Stimulated activated naive CD8-positive, alpha-beta T cell treated with anti-CD3 and anti-CD28 coated beads, Interleukin-15, Interleukin-2, amounts not matched to agents 100 ng/mL and 50 ng/mL, for 24 hours (primary cell): ENCODE data around the gene SF3B4.
A peak's percentile ranks its signal among the peaks of the same experiment; 100 is the strongest.
"Not testable (repeated sequence)": the region's sequence is repeated elsewhere in the genome, so short reads cannot be mapped to it uniquely, and the experiment has no call there.

Experiments used
- H3K27ac Mint-ChIP-seq: one replicate; pipeline ENCODE4 v1.8.0; 2021; ENCODE audit warnings: mild to moderate bottlenecking, mixed read lengths
- H3K27me3 Mint-ChIP-seq: one replicate; pipeline ENCODE4 v1.8.0; 2021; ENCODE audit warnings: mixed read lengths
- H3K36me3 Mint-ChIP-seq: one replicate; pipeline ENCODE4 v1.8.0; 2021; ENCODE audit warnings: low read depth, mixed read lengths
- H3K4me1 Mint-ChIP-seq: one replicate; pipeline ENCODE4 v1.8.0; 2021; ENCODE audit warnings: low read depth, mixed read lengths
- H3K4me3 Mint-ChIP-seq: one replicate; pipeline ENCODE4 v1.8.0; 2021; ENCODE audit warnings: mild to moderate bottlenecking, mixed read lengths
- H3K9me3 Mint-ChIP-seq: one replicate; pipeline ENCODE4 v1.8.0; 2021; ENCODE audit warnings: mixed read lengths

Gene SF3B4

DNA sequence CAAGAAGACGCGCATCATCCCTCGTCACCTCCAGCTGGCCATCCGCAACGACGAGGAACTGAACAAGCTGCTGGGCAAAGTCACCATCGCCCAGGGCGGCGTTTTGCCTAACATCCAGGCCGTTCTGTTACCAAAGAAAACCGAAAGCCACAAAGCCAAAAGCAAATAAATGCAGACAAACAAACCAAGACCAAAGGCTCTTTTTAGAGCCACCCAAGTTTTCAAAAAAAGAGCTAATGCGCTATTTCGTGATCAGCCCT is 40.5 kb downstream of the SF3B4 start:
- not testable (repeated sequence) for H3K4me3 Mint-ChIP-seq, H3K9me3 Mint-ChIP-seq, H3K27me3 Mint-ChIP-seq, H3K27ac Mint-ChIP-seq, H3K36me3 Mint-ChIP-seq, H3K4me1 Mint-ChIP-seq

DNA sequence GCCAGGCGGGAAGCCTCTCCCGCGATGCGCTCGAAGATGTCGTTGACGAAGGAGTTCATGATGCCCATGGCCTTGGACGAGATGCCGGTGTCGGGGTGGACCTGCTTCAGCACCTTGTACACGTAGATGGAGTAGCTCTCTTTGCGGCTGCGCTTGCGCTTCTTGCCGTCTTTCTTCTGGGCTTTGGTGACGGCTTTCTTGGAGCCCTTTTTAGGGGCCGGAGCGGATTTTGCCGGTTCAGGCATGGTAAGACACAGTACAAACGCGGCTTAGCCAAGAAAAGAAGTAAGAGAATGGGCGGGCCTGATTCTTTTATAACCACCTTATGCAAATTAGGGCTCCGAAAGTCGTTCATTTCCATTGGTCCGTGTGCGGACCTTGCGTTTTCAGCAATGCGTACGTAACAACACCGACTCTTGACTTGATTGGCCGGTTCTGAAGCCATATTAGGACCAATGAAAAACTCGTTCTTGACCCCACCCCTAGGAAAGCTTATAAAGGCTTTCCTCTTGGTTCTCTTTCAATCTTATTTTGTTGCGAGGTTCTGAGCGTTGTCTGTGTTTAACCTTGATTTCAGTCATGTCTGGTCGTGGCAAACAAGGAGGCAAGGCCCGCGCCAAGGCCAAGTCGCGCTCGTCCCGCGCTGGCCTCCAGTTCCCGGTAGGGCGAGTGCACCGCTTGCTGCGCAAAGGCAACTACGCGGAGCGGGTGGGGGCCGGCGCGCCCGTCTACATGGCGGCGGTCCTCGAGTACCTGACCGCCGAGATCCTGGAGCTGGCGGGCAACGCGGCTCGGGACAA is 41.0 kb downstream of the SF3B4 start:
- Mint-ChIP-seq H3K9me3 (no peaks in the 10 kb centered on the region), H3K27me3 (no peaks in the 10 kb centered on the region)

DNA sequence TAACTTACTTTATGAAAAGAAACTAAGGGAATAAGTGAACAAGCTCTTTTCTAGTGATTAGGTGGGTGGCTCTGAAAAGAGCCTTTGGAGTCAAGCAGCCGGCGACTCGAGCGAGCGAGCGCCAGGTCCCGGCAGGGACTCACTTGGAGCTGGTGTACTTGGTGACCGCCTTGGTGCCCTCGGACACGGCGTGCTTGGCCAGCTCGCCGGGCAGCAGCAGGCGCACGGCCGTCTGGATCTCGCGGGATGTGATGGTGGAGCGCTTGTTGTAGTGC is 41.5 kb downstream of the SF3B4 start:
- H3K27me3 Mint-ChIP-seq, H3K4me3 Mint-ChIP-seq, H3K36me3 Mint-ChIP-seq, H3K9me3 Mint-ChIP-seq, H3K27ac Mint-ChIP-seq, H3K4me1 Mint-ChIP-seq: not testable (repeated sequence)

More for the DNA sequence above, 41.0 kb downstream of the SF3B4 start:
- Mint-ChIP-seq H3K36me3 (no peaks in the 10 kb centered on the region), H3K27ac (no peak overlapping the region), H3K4me3 (no peak overlapping the region), H3K4me1 (peaks cover 10% of the 10 kb centered on the region)

DNA sequence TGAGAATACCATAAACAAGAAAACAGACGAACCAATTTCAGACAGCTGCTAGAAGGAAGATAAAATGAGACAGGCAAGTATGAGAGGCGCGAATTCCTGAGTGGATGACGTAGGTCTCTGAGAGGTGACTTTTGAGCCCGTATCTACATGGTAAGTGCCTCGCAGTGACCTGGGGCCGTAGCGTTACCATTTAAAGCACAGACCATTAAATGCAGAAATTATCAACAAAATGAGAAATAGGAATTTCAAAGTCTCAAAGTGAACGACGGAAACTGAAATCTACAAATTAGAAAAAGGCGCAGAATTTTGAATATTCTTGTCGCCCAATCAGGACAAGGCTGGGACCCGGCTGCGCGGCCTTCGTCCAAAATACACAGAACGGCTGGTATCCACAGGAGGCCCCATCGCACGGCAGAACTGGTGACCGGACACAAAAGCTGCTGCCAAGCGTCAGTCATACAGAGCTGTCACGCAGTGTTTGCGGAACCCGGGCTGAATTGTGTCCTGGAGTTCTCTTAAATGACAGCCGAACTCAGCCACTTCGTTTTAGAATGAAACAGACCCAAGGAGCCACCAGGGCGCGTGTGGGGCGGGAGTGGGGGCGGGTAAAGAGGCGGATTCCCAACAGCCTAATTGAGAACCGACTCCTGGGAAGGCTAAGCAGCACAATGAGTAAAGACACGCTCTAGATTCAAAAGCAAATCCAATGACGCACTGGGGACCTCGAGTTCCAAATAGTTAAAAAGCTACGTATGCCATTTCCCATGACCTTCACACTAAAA is 42.1 kb downstream of the SF3B4 start:
- Mint-ChIP-seq H3K27me3 (no peaks in the 10 kb centered on the region), H3K4me1 (peaks cover 10% of the 10 kb centered on the region), H3K9me3 (no peaks in the 10 kb centered on the region), H3K4me3 (no peak overlapping the region), H3K27ac (no peak overlapping the region), H3K36me3 (no peaks in the 10 kb centered on the region)

DNA sequence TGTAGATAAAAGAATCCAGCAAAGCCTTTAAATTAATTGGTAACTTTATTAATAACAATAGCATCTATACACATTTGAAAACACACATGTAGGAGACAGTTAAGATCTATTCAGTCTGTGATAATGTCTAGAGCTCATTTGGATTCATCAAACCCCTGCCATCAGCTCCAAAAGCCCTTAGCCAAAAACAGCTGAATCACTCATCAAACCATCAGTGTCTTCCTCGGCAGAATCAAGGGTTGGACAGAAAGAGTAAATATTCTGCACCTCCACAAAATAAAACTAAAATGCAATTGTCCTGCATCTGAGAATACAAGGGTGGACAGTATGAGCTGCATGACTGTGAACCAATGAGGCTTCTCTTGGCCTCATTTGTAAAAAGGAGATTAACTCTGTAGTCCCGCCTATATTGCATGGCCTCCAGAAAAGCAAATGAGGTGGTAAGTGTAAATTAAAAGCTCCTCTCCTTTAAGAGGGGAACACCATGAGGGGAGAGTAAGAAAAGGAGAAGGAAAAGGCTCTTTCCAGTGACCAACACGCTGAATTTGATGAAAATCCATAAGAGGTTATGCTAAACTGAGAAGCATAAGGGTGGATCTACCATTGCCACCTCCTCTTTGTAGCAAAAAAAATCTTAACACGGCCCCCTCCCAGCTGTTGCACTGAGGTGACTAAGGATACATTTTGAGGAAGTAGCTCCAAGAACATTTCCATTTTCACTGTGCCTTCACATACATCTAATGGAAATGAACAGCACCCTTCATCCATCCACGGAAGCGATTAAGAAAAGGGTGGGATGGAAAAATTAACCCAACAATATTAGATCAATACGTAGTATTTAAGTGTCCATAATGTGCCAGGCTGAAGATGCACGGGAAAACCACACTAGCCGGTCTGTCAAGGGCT is 42.9 kb downstream of the SF3B4 start:
- Mint-ChIP-seq H3K9me3 (no peaks in the 10 kb centered on the region), H3K27ac (no peak overlapping the region), H3K4me1 (peaks cover 16% of the 10 kb centered on the region), H3K36me3 (no peaks in the 10 kb centered on the region), H3K4me3 (no peak overlapping the region), H3K27me3 (no peaks in the 10 kb centered on the region)

DNA sequence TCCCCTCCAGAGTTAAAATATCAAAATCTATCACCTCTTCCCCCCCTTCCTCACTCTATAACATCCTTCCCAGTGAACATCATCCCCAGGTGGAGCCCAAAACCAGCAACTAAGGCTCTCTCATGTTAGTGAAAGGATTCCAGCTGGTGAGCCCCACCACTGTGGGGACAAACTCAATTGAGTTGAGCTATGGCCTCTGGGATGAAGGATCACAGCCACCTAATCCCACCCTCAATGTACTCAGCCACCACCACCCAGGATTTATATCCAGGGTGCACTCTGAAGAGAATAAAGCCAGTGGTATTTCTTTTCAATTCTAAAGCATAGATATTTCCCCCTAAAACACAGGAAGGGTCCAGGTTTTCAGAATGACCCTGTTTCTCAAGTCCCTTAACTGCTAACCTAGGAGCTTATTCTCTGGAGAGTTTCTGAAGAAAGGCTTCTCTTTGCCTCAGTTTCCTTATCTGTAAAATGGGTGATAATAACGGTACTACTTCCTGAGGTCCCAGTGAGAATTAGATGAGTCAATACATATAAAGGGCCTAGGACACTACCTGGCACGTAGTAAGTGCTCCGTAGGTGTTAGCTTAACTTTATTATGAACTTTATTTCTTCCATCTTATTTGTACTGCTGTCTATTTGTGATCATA is 43.9 kb downstream of the SF3B4 start:
- Mint-ChIP-seq H3K4me3 (peak overlapping the region; percentile 8), H3K9me3 (no peaks in the 10 kb centered on the region), H3K4me1 (peaks cover 20% of the 10 kb centered on the region), H3K27ac (no peak overlapping the region), H3K27me3 (no peaks in the 10 kb centered on the region), H3K36me3 (no peaks in the 10 kb centered on the region)

DNA sequence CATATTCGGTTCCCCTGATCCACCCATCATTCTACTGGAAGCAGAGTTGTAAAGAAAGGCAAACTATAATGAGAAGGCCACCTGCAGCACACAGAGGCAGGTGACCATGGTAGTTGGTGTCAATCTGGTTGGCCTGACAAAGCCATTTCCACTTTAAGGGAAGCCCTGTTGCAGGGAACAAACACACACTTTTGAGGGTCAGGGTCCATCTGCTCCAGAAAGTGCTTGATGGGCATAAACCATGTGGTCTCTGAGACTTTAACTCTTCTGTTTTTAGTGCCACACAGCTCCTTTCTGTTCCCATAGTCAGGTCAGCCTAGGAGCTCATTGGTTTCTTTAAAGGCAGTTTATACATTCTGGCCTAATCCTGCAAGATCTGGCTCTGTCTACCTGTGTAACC is 45.7 kb downstream of the SF3B4 start:
- H3K27ac Mint-ChIP-seq = peak overlapping the region; percentile 83
- no peaks in the 10 kb centered on the region for H3K27me3 Mint-ChIP-seq
- no peaks in the 10 kb centered on the region for H3K9me3 Mint-ChIP-seq
- peaks cover 20% of the 10 kb centered on the region for H3K4me1 Mint-ChIP-seq
- H3K4me3 Mint-ChIP-seq = no peak overlapping the region
- H3K36me3 Mint-ChIP-seq = no peaks in the 10 kb centered on the region

DNA sequence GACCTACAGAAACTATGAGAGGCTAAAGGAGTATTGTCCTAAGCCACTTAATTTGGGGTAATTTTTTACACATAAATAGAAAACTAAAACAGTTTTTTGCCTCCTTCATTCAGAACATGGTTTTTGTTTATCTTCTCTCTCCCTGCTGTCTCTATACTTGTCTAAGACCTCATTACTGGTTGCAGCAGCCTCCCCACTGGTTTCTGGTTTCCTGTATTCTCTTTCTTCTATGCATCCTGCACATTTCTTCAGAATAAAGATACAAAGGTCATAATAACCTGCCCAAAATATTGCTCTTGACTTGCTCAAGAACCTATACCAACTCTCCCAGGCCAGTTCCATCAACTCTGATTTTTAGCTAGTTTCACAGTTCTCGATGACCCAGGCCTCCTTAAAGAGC is 48.0 kb downstream of the SF3B4 start:
- Mint-ChIP-seq H3K27me3 (no peaks in the 10 kb centered on the region), H3K4me3 (peak overlapping the region; percentile 4), H3K27ac (peak overlapping the region; percentile 80), H3K36me3 (no peaks in the 10 kb centered on the region), H3K9me3 (no peaks in the 10 kb centered on the region), H3K4me1 (peaks cover 20% of the 10 kb centered on the region)

DNA sequence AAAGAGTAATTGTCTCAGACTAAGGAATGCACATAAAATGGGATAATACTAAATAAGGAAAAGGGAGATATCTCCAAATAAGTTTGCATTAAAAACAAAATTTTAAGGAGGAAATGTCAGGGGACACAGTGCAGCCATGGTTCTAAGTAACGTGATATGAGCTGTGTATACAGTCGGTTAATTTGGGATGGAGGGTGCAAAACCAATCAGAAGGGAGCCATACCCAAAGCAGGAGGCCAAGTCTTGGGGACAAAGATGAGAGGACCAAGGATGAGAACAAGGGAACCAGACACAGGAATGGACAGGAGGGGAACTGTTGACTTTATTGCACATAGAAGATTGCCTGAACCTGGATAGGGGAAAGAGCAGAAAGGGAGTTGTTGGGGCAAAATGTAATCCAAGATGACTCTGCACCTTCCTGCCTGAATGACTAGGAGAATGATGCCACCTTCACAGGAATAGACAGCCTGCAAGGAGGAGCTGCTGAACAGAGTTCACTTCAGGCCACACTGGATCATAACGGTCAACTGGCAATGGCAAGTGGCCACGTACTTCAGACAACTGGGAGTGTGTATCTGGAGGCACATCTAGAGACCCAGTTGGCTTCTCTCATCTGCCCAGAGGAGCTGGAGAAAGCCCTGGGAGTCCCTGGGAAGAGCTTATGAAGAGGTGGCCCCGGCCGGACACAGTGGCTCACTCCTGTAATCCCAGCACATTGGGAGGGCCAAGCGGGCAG is 50.2 kb downstream of the SF3B4 start:
- Mint-ChIP-seq H3K27ac (no peak overlapping the region), H3K27me3 (no peaks in the 10 kb centered on the region), H3K9me3 (no peaks in the 10 kb centered on the region), H3K4me1 (peaks cover 18% of the 10 kb centered on the region), H3K4me3 (no peak overlapping the region), H3K36me3 (no peaks in the 10 kb centered on the region)
